Astrocyte (in vitro differentiated cells and primary cell): ENCODE results near the gene EXOC3L2. TPM values are rescaled to one million over a fixed set of nuclear protein-coding genes. Genes with fewer than 3 reads are reported as not detected.

Source experiments
- DNase-seq: peaks from one replicate; pipeline ENCODE4 v3.0.0-alpha.2; 2010; ENCODE audit warnings: low read depth
- FAIRE-seq: peaks from 2 replicates; lab custom pipeline; 2011; peaks lifted over from hg19 to GRCh38; lab: Jason Lieb, UNC
- H2AFZ ChIP-seq: 2 replicates; pipeline ENCODE4 v1.6.0; 2012; ENCODE audit warnings: low read depth, low read length, inconsistent platforms
- H3K27ac ChIP-seq: 2 replicates; pipeline ENCODE4 v1.5.1; 2011; ENCODE audit warnings: low read depth, low read length, inconsistent platforms
- H3K27me3 ChIP-seq: 2 replicates; pipeline ENCODE4 v1.6.0; 2011; ENCODE audit warnings: low read length, inconsistent platforms; ENCODE audit not compliant: insufficient read depth
- H3K36me3 ChIP-seq: 2 replicates; pipeline ENCODE4 v1.5.1; 2011; ENCODE audit warnings: low read length, inconsistent platforms; ENCODE audit not compliant: insufficient read depth
- H3K4me1 ChIP-seq: 2 replicates; pipeline ENCODE4 v1.5.1; 2011; ENCODE audit warnings: low read length, inconsistent platforms; ENCODE audit not compliant: insufficient read depth
- H3K4me2 ChIP-seq: 2 replicates; pipeline ENCODE4 v1.6.0; 2012; ENCODE audit warnings: low read length, inconsistent platforms
- H3K4me3 ChIP-seq: 2 replicates; pipeline ENCODE4 v1.5.1; 2011; ENCODE audit warnings: low read depth, mild to moderate bottlenecking, low read length, inconsistent platforms; ENCODE audit not compliant: insufficient read depth
- H3K79me2 ChIP-seq: 2 replicates; pipeline ENCODE4 v1.6.0; 2012; ENCODE audit warnings: mild to moderate bottlenecking, low read length, inconsistent platforms; ENCODE audit not compliant: insufficient read depth
- H3K9ac ChIP-seq: 2 replicates; pipeline ENCODE4 v1.6.0; 2012; ENCODE audit warnings: mild to moderate bottlenecking, low read length, inconsistent platforms
- H3K9me3 ChIP-seq: 2 replicates; pipeline ENCODE4 v1.5.1; 2012; ENCODE audit warnings: low read depth, mild to moderate bottlenecking, low read length, inconsistent platforms; ENCODE audit not compliant: insufficient read depth
- H4K20me1 ChIP-seq: 2 replicates; pipeline ENCODE4 v1.6.0; 2012; ENCODE audit warnings: low read length, inconsistent platforms; ENCODE audit not compliant: insufficient read depth
- H3K27ac Mint-ChIP-seq: one replicate; pipeline ENCODE4 v1.8.0; 2021; ENCODE audit warnings: mild to moderate bottlenecking, mixed read lengths; ENCODE audit not compliant: unreplicated experiment
- H3K27me3 Mint-ChIP-seq: one replicate; pipeline ENCODE4 v1.8.0; 2021; ENCODE audit warnings: low read depth, mixed read lengths; ENCODE audit not compliant: unreplicated experiment
- H3K36me3 Mint-ChIP-seq: one replicate; pipeline ENCODE4 v1.8.0; 2021; ENCODE audit warnings: low read depth, mixed read lengths; ENCODE audit not compliant: unreplicated experiment
- H3K4me1 Mint-ChIP-seq: one replicate; pipeline ENCODE4 v1.8.0; 2021; ENCODE audit warnings: low read depth, mixed read lengths; ENCODE audit not compliant: unreplicated experiment
- H3K4me3 Mint-ChIP-seq: one replicate; pipeline ENCODE4 v1.8.0; 2021; ENCODE audit warnings: mild to moderate bottlenecking, moderate library complexity, mixed read lengths; ENCODE audit not compliant: unreplicated experiment
- H3K9me3 Mint-ChIP-seq: one replicate; pipeline ENCODE4 v1.8.0; 2021; ENCODE audit warnings: mild to moderate bottlenecking, mixed read lengths; ENCODE audit not compliant: unreplicated experiment
- EZH2 ChIP-seq: IDR thresholded peaks from 2 replicates; pipeline ENCODE4 v1.6.1; 2012; ENCODE audit warnings: mild to moderate bottlenecking, low read length, inconsistent platforms; ENCODE audit not compliant: insufficient read depth
- total RNA-seq: library from RNA; stranded (reverse); gene quantifications from 2 replicates; pipeline ENCODE4 v1.2.1, GENCODE V29; 2021
- TF ChIP-seq, protein P1 (sequence below): IDR thresholded peaks from 2 replicates; pipeline ENCODE4 v1.5.1; 2011; ENCODE audit warnings: low read depth, mild to moderate bottlenecking, inconsistent platforms, low read length, moderate library complexity; ENCODE audit not compliant: insufficient read depth

The EXOC3L2 gene
- total RNA-seq, 1 donor from 2014 or later = 0.61 TPM

DNA sequence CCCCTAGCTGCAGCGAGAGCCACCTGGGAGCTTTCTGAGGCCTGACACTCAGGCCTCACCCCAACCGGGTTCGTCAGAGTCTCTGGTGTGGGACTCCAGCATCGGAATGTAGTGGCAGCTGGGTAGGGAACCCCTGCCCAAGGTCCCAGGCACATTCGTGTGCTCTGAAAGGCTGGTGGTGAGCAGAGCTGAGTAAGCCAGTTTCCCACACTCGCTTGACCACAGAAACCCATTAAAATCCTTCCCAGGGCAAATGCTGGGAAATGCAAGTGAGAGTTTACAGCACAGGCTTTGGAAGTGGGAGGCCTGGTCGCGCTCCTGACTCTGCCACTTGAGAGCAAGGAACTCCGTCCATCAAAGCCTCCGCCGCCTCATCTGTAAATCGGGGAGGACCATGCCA, 71.4 kb downstream of the EXOC3L2 start:
- no peaks in the 10 kb centered on the region for H3K9me3 Mint-ChIP-seq
- no peaks in the 10 kb centered on the region for H3K36me3 ChIP-seq
- H3K4me2 ChIP-seq = no peak overlapping the region
- H3K9me3 ChIP-seq = no peaks in the 10 kb centered on the region
- peak overlapping the region; percentile 60 for H3K27ac ChIP-seq
- H2AFZ ChIP-seq = no peak overlapping the region
- H3K27ac Mint-ChIP-seq = peak overlapping the region; percentile 97
- FAIRE-seq (no peak), DNase-seq (peak; percentile 84)
- TF ChIP-seq, protein P1, sequence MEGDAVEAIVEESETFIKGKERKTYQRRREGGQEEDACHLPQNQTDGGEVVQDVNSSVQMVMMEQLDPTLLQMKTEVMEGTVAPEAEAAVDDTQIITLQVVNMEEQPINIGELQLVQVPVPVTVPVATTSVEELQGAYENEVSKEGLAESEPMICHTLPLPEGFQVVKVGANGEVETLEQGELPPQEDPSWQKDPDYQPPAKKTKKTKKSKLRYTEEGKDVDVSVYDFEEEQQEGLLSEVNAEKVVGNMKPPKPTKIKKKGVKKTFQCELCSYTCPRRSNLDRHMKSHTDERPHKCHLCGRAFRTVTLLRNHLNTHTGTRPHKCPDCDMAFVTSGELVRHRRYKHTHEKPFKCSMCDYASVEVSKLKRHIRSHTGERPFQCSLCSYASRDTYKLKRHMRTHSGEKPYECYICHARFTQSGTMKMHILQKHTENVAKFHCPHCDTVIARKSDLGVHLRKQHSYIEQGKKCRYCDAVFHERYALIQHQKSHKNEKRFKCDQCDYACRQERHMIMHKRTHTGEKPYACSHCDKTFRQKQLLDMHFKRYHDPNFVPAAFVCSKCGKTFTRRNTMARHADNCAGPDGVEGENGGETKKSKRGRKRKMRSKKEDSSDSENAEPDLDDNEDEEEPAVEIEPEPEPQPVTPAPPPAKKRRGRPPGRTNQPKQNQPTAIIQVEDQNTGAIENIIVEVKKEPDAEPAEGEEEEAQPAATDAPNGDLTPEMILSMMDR = no peak
- TF ChIP-seq EZH2 = no peak
- H3K4me3 Mint-ChIP-seq = no peak overlapping the region
- H3K4me1 Mint-ChIP-seq = peaks cover 19% of the 10 kb centered on the region
- H3K36me3 Mint-ChIP-seq = peaks cover 2% of the 10 kb centered on the region
- peak overlapping the region; percentile 41 for H3K9ac ChIP-seq
- H3K4me3 ChIP-seq = no peak overlapping the region
- peaks cover 6% of the 10 kb centered on the region for H3K4me1 ChIP-seq
- no peaks in the 10 kb centered on the region for H4K20me1 ChIP-seq
- no peaks in the 10 kb centered on the region for H3K27me3 ChIP-seq
- no peaks in the 10 kb centered on the region for H3K27me3 Mint-ChIP-seq
- no peaks in the 10 kb centered on the region for H3K79me2 ChIP-seq

DNA sequence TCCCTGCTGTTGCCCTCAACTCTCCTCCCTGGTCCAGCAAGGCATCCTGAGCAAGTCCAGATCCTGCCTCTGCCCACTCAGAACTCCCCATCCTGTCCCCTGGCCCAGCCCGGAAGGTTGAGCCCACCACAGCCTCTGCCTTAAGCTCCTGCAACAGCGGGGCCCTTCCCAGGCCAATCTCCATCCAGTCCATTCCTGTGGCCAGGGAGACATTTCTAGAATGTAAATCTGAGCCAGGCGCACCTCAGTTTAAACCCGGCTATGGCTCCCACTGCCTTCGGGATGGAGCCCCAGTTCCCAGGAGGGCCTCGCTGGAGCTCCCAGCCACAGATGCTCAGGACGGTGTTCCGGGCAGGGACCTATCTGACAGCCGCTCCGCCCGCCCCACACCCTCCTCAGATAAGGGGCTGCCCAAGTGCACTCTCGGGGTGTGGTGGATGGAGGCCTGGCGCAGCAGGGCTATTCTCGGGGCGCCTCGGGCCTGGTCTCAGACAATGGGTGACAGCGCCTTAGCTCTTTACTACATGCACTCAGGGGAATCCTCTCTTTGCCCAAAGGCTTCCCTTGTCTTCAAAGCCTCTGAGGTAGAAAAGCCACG, 72.5 kb downstream of the EXOC3L2 start:
- no peak overlapping the region for H3K4me3 Mint-ChIP-seq
- Histone ChIP-seq H3K9ac (no peak overlapping the region), H3K9me3 (no peaks in the 10 kb centered on the region), H3K27ac (no peak overlapping the region), H3K27me3 (no peaks in the 10 kb centered on the region), H3K4me3 (no peak overlapping the region), H3K4me1 (peaks cover 6% of the 10 kb centered on the region), H3K36me3 (no peaks in the 10 kb centered on the region), H3K79me2 (no peaks in the 10 kb centered on the region), H3K4me2 (no peak overlapping the region), H4K20me1 (no peaks in the 10 kb centered on the region), H2AFZ (no peak overlapping the region)
- H3K27ac Mint-ChIP-seq = no peak overlapping the region
- DNase-seq = peak; percentile 20
- H3K27me3 Mint-ChIP-seq = no peaks in the 10 kb centered on the region
- H3K4me1 Mint-ChIP-seq = peaks cover 18% of the 10 kb centered on the region
- TF ChIP-seq, protein P1 = no peak
- TF ChIP-seq EZH2 = no peak
- no peaks in the 10 kb centered on the region for H3K36me3 Mint-ChIP-seq
- no peaks in the 10 kb centered on the region for H3K9me3 Mint-ChIP-seq
- no peak for FAIRE-seq

DNA sequence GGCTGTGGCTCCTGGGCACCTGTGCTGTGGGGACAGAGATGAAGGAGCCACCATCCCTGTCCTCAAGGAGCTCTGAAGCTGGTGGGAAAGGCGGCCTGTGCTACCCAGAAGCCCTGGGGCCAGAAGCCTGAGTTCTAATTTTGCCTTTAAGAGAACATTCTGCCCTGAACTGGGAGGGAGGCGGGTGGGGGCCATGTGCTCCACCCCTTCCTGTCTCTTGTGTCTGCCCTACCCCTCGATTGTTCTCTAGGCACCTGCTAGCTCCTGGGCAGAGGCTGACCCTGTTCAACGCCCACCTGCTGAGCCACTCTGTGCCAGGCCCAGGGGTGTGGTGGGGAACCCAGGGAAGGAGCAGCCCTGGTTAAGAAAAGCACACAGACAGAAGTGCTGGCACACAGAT, 73.0 kb downstream of the EXOC3L2 start:
- no peak for FAIRE-seq
- DNase-seq = no peak
- H3K36me3 Mint-ChIP-seq = no peaks in the 10 kb centered on the region

More for the DNA sequence above, 73.0 kb downstream of the EXOC3L2 start:
- H3K4me1 Mint-ChIP-seq = peaks cover 16% of the 10 kb centered on the region
- Histone ChIP-seq H3K27me3 (no peaks in the 10 kb centered on the region), H3K36me3 (no peaks in the 10 kb centered on the region), H3K4me2 (no peak overlapping the region), H4K20me1 (no peaks in the 10 kb centered on the region), H3K4me1 (peaks cover 2% of the 10 kb centered on the region), H3K27ac (no peak overlapping the region), H3K4me3 (no peak overlapping the region), H3K9ac (no peak overlapping the region), H2AFZ (no peak overlapping the region), H3K79me2 (no peaks in the 10 kb centered on the region), H3K9me3 (no peaks in the 10 kb centered on the region)
- no peak overlapping the region for H3K27ac Mint-ChIP-seq
- TF ChIP-seq, protein P1 = no peak
- TF ChIP-seq EZH2 = no peak
- H3K9me3 Mint-ChIP-seq = no peaks in the 10 kb centered on the region
- H3K4me3 Mint-ChIP-seq = no peak overlapping the region
- H3K27me3 Mint-ChIP-seq = no peaks in the 10 kb centered on the region
